Measurements from ENCODE around the gene SPCS2. TPM values are rescaled to one million over a fixed set of nuclear protein-coding genes. Genes with fewer than 3 reads are reported as not detected.

SPCS2 gene
- polyA plus RNA-seq, 1 donor from 2014 or later, result 84.7 TPM

DNA sequence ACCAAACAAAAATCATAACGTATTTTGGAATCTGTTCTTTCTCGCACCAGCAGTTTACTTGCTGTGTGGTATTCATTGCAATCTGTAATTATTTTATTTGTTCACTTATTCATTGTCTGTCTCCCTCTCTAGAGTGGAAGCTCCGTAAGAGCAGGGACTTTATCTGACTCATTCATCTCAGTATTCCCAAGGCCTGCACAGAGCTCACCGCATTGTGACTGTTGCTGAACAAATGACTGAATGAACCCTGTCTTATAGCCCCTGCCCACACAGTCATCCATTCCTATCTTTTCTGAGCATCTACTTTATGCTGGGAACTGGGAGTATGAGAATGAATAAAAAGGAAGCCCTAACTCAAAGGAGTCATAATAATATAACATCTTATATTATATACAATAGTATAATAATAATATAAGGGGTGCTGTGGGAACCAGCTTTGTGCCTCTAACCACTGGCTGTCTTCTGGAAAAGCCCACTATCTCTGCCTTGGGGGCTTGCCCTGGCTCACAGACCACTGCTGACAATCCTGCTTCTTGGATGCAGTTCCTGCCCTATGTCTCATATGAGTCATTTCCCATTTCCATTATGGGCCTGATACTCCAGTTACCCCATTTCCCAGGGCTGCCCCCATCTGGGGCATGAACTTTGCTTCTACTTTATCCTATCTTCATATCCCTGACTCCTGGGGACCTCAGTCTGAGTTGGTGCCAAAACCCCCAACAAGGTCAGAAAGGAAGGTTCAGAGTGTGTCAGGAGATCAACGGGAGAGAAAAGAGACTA is 11.2 kb upstream of the SPCS2 start:
- no peaks in the 10 kb centered on the region for H3K9me3 ChIP-seq (ENCODE audit: low read length)
- H3K27ac ChIP-seq (ENCODE audit: low read length), result no peak overlapping the region
- no peaks in the 10 kb centered on the region for H3K27me3 ChIP-seq (ENCODE audit: insufficient read depth, low read depth, low read length)
- H2AFZ ChIP-seq (ENCODE audit: low read depth, low read length), result no peak overlapping the region
- no peaks in the 10 kb centered on the region for H3K9me2 ChIP-seq (ENCODE audit: insufficient read depth, low read length)
- H3K9ac ChIP-seq (ENCODE audit: low read length), result no peak overlapping the region
- no peaks in the 10 kb centered on the region for H4K20me1 ChIP-seq (ENCODE audit: insufficient read depth)
- no peaks in the 10 kb centered on the region for H3K36me3 ChIP-seq (ENCODE audit: insufficient read depth, low read length)
- H3K79me2 ChIP-seq (replicated peaks; ENCODE audit: insufficient read depth, low read length), result no peaks in the 10 kb centered on the region
- H3K4me3 ChIP-seq (ENCODE audit: low read length), result no peak overlapping the region
- H3F3A ChIP-seq (ENCODE audit: insufficient read depth, low read length, poor library complexity, severe bottlenecking), result no peaks in the 10 kb centered on the region
- TF ChIP-seq SMC3 (conservative IDR thresholded peaks at IDR 0.05; ENCODE audit: poor library complexity), result no peak
- TF ChIP-seq, protein P1, sequence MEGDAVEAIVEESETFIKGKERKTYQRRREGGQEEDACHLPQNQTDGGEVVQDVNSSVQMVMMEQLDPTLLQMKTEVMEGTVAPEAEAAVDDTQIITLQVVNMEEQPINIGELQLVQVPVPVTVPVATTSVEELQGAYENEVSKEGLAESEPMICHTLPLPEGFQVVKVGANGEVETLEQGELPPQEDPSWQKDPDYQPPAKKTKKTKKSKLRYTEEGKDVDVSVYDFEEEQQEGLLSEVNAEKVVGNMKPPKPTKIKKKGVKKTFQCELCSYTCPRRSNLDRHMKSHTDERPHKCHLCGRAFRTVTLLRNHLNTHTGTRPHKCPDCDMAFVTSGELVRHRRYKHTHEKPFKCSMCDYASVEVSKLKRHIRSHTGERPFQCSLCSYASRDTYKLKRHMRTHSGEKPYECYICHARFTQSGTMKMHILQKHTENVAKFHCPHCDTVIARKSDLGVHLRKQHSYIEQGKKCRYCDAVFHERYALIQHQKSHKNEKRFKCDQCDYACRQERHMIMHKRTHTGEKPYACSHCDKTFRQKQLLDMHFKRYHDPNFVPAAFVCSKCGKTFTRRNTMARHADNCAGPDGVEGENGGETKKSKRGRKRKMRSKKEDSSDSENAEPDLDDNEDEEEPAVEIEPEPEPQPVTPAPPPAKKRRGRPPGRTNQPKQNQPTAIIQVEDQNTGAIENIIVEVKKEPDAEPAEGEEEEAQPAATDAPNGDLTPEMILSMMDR (IDR thresholded peaks at IDR 0.05; ENCODE audit: poor library complexity, severe bottlenecking), result no peak
- TF ChIP-seq EP300 (conservative IDR thresholded peaks at IDR 0.05; ENCODE audit: poor library complexity, severe bottlenecking), result no peak
- no peak for TF ChIP-seq RAD21 (conservative IDR thresholded peaks at IDR 0.05)
- TF ChIP-seq TAF1 (IDR thresholded peaks at IDR 0.05; ENCODE audit: low read depth), result no peak
- TF ChIP-seq POLR2AphosphoS5 (IDR thresholded peaks at IDR 0.05), result no peak
- no peak for TF ChIP-seq EZH2 (IDR thresholded peaks at IDR 0.05; ENCODE audit: borderline replicate concordance, insufficient read depth, low read length, poor library complexity, severe bottlenecking)
- no peak for TF ChIP-seq MXI1 (conservative IDR thresholded peaks at IDR 0.05; ENCODE audit: poor library complexity, severe bottlenecking)
- TF ChIP-seq, protein P2, sequence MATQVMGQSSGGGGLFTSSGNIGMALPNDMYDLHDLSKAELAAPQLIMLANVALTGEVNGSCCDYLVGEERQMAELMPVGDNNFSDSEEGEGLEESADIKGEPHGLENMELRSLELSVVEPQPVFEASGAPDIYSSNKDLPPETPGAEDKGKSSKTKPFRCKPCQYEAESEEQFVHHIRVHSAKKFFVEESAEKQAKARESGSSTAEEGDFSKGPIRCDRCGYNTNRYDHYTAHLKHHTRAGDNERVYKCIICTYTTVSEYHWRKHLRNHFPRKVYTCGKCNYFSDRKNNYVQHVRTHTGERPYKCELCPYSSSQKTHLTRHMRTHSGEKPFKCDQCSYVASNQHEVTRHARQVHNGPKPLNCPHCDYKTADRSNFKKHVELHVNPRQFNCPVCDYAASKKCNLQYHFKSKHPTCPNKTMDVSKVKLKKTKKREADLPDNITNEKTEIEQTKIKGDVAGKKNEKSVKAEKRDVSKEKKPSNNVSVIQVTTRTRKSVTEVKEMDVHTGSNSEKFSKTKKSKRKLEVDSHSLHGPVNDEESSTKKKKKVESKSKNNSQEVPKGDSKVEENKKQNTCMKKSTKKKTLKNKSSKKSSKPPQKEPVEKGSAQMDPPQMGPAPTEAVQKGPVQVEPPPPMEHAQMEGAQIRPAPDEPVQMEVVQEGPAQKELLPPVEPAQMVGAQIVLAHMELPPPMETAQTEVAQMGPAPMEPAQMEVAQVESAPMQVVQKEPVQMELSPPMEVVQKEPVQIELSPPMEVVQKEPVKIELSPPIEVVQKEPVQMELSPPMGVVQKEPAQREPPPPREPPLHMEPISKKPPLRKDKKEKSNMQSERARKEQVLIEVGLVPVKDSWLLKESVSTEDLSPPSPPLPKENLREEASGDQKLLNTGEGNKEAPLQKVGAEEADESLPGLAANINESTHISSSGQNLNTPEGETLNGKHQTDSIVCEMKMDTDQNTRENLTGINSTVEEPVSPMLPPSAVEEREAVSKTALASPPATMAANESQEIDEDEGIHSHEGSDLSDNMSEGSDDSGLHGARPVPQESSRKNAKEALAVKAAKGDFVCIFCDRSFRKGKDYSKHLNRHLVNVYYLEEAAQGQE (IDR thresholded peaks at IDR 0.05; ENCODE audit: borderline replicate concordance), result no peak
- no peak overlapping the region for H3K4me2 ChIP-seq (ENCODE audit: low read length)

DNA sequence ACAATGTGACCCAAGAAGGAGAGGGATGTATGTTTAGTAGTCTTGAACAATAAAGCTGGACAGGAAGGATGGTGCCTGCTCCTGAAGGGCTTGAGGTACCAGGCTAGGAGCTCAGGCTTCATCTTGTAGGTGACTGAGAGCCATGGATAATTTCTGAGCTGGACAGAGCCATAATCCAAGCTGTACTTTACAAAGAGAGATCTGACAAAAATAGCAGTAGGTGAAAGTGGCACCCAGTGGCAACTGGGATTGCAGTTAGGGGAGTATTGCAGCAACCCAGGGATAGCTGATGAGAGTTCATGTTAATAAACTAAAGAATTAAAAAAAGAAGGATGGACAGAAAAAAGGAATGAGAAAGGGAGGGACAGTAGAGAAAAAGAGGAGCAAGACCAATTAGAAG is 7.6 kb upstream of the SPCS2 start:
- Histone ChIP-seq H3K27me3 (ENCODE audit: insufficient read depth, low read depth, low read length) (no peaks in the 10 kb centered on the region), H3F3A (ENCODE audit: insufficient read depth, low read length, poor library complexity, severe bottlenecking) (no peaks in the 10 kb centered on the region), H3K9me3 (ENCODE audit: low read length) (no peaks in the 10 kb centered on the region), H3K9ac (ENCODE audit: low read length) (no peak overlapping the region), H2AFZ (ENCODE audit: low read depth, low read length) (no peak overlapping the region), H3K27ac (ENCODE audit: low read length) (no peak overlapping the region), H3K79me2 (replicated peaks; ENCODE audit: insufficient read depth, low read length) (no peaks in the 10 kb centered on the region), H3K9me2 (ENCODE audit: insufficient read depth, low read length) (no peaks in the 10 kb centered on the region), H3K36me3 (ENCODE audit: insufficient read depth, low read length) (no peaks in the 10 kb centered on the region), H3K4me2 (ENCODE audit: low read length) (no peak overlapping the region), H3K4me3 (ENCODE audit: low read length) (no peak overlapping the region), H4K20me1 (ENCODE audit: insufficient read depth) (no peaks in the 10 kb centered on the region)
- TF ChIP-seq RAD21 (conservative IDR thresholded peaks at IDR 0.05), result no peak
- no peak for TF ChIP-seq POLR2AphosphoS5 (IDR thresholded peaks at IDR 0.05)
- TF ChIP-seq EP300 (conservative IDR thresholded peaks at IDR 0.05; ENCODE audit: poor library complexity, severe bottlenecking), result no peak
- TF ChIP-seq, protein P1 (IDR thresholded peaks at IDR 0.05; ENCODE audit: poor library complexity, severe bottlenecking), result no peak
- no peak for TF ChIP-seq TAF1 (IDR thresholded peaks at IDR 0.05; ENCODE audit: low read depth)
- no peak for TF ChIP-seq EZH2 (IDR thresholded peaks at IDR 0.05; ENCODE audit: borderline replicate concordance, insufficient read depth, low read length, poor library complexity, severe bottlenecking)
- no peak for TF ChIP-seq SMC3 (conservative IDR thresholded peaks at IDR 0.05; ENCODE audit: poor library complexity)

Data from neural cell (in vitro differentiated cells).